GM23338 (cell line): ENCODE results near the gene SUSD3. TPM values are rescaled to one million over a fixed set of nuclear protein-coding genes. Genes with fewer than 3 reads are reported as not detected.

Experiments used
- ATAC-seq: fragments of 200-7000 bp; cut with Tn5 transposase; 3 replicates; pipeline ENCODE4 v1.9.1; 2020
- DNase-seq: peaks from one replicate; pipeline ENCODE4 v3.0.0-alpha.2; 2015; ENCODE audit warnings: low spot score
- H2AFZ ChIP-seq: fragments of 200-600 bp; sonication (generic); 2 replicates; pipeline ENCODE4 v1.8.0; 2016; ENCODE audit warnings: antibody characterized with exemption, mild to moderate bottlenecking, moderate library complexity
- H3F3A ChIP-seq: fragments of 200-600 bp; sonication (generic); replicated peaks from 2 replicates; pipeline ENCODE4 v1.8.0; 2017; ENCODE audit warnings: antibody characterized with exemption, mixed run types, low read depth
- H3K27ac ChIP-seq: fragments of 200-600 bp; sonication (generic); 2 replicates; pipeline ENCODE4 v1.6.1; 2016; ENCODE audit warnings: low read depth
- H3K27me3 ChIP-seq: fragments of 200-600 bp; sonication (generic); 2 replicates; pipeline ENCODE4 v1.8.0; 2016; ENCODE audit warnings: mild to moderate bottlenecking, mixed run types, moderate library complexity; ENCODE audit not compliant: insufficient read depth
- H3K36me3 ChIP-seq: fragments of 200-600 bp; sonication (generic); 2 replicates; pipeline ENCODE4 v1.8.0; 2016; ENCODE audit warnings: mild to moderate bottlenecking; ENCODE audit not compliant: insufficient read depth
- H3K4me1 ChIP-seq: fragments of 200-600 bp; sonication (generic); 2 replicates; pipeline ENCODE4 v1.8.0; 2016; ENCODE audit warnings: mild to moderate bottlenecking, moderate library complexity; ENCODE audit not compliant: insufficient read depth
- H3K4me2 ChIP-seq: fragments of 200-600 bp; sonication (generic); 2 replicates; pipeline ENCODE4 v1.7.1; 2017; ENCODE audit warnings: mixed run types
- H3K4me3 ChIP-seq: fragments of 200-600 bp; sonication (generic); 2 replicates; pipeline ENCODE4 v1.6.1; 2016; ENCODE audit warnings: mixed run types
- H3K79me2 ChIP-seq: fragments of 200-600 bp; sonication (generic); replicated peaks from 2 replicates; pipeline ENCODE4 v1.8.0; 2017; ENCODE audit warnings: mild to moderate bottlenecking; ENCODE audit not compliant: insufficient read depth
- H3K9me2 ChIP-seq: fragments of 200-600 bp; sonication (generic); 2 replicates; pipeline ENCODE4 v1.8.0; 2017; ENCODE audit not compliant: insufficient read depth
- H4K20me1 ChIP-seq: fragments of 200-600 bp; sonication (generic); replicated peaks from 2 replicates; pipeline ENCODE4 v1.8.0; 2017; ENCODE audit warnings: mild to moderate bottlenecking; ENCODE audit not compliant: insufficient read depth
- H3K27ac Mint-ChIP-seq: 2 replicates; pipeline ENCODE4 v1.8.0; 2020; ENCODE audit warnings: inconsistent platforms, mild to moderate bottlenecking, moderate library complexity, mixed read lengths
- H3K27me3 Mint-ChIP-seq: 3 replicates; pipeline ENCODE4 v1.8.0; 2022; ENCODE audit warnings: low read depth, mild to moderate bottlenecking, moderate library complexity, mixed read lengths, inconsistent platforms; ENCODE audit not compliant: insufficient read depth, poor library complexity
- H3K36me3 Mint-ChIP-seq: 3 replicates; pipeline ENCODE4 v1.8.0; 2021; ENCODE audit warnings: low read depth, mild to moderate bottlenecking, inconsistent platforms, moderate library complexity, mixed read lengths
- H3K4me1 Mint-ChIP-seq: 3 replicates; pipeline ENCODE4 v1.8.0; 2020; ENCODE audit warnings: mild to moderate bottlenecking, inconsistent platforms, mixed read lengths
- H3K4me3 Mint-ChIP-seq: 3 replicates; pipeline ENCODE4 v1.8.0; 2021; ENCODE audit warnings: moderate library complexity, mild to moderate bottlenecking, inconsistent platforms, mixed read lengths
- H3K9me3 Mint-ChIP-seq: 3 replicates; pipeline ENCODE4 v1.8.0; 2020; ENCODE audit warnings: moderate library complexity, mild to moderate bottlenecking, inconsistent platforms, mixed read lengths
- EZH2 ChIP-seq: fragments of 200-600 bp; sonication (generic); IDR thresholded peaks from one replicate; pipeline ENCODE4 v1.8.0; 2017; ENCODE audit warnings: antibody characterized with exemption, mild to moderate bottlenecking, low read depth; ENCODE audit not compliant: unreplicated experiment
- EZH2phosphoT487 ChIP-seq: fragments of 200-600 bp; sonication (generic); IDR thresholded peaks from one replicate; pipeline ENCODE4 v1.8.1; 2018; ENCODE audit warnings: antibody characterized with exemption; ENCODE audit not compliant: unreplicated experiment
- JUNB ChIP-seq: IDR thresholded peaks from one replicate; pipeline ENCODE4 v1.6.1; 2016; ENCODE audit warnings: antibody characterized with exemption; ENCODE audit not compliant: unreplicated experiment
- NANOG ChIP-seq: IDR thresholded peaks from 2 replicates; pipeline ENCODE4 v1.6.1; 2016; ENCODE audit warnings: antibody characterized with exemption, borderline replicate concordance
- REST ChIP-seq: IDR thresholded peaks from one replicate; pipeline ENCODE4 v1.6.1; 2018; ENCODE audit warnings: antibody characterized with exemption; ENCODE audit not compliant: unreplicated experiment
- STAT1 ChIP-seq: IDR thresholded peaks from one replicate; pipeline ENCODE4 v1.6.1; 2016; ENCODE audit warnings: antibody characterized with exemption; ENCODE audit not compliant: unreplicated experiment
- ZNF331 ChIP-seq: fragments of 250-450 bp; sonication (Bioruptor Pico); IDR thresholded peaks from 2 replicates; pipeline ENCODE4 v1.5.0; 2020; ENCODE audit warnings: low read depth, mild to moderate bottlenecking, moderate library complexity
- polyA plus RNA-seq: library from polyadenylated mRNA; unstranded; fragments of >200 nt; fragmentation: Nextera tagmentation; extraction: Ambion mirVana; gene quantifications from 2 replicates; pipeline ENCODE4 v1.2.1, GENCODE V29; 2016
- total RNA-seq: library from RNA; depleted of rRNA; stranded (reverse); fragments of >200 nt; shearing (Covaris generic); gene quantifications from 2 replicates; pipeline ENCODE4 v1.2.3, GENCODE V29; 2014
- TF ChIP-seq, protein P1 (sequence below): IDR thresholded peaks from 2 replicates; pipeline ENCODE4 v1.6.1; 2016; ENCODE audit warnings: antibody characterized with exemption
- TF ChIP-seq, protein P2 (sequence below), 2 experiments: fragments of 200-600 bp in 1 of 2; sonication (generic) in 1 of 2; conservative IDR thresholded peaks; 2 replicates each; pipeline versions ENCODE4 v1.5.1 to v1.6.1; 2016 to 2017; ENCODE audit warnings: antibody characterized with exemption in 2 of 2, low read depth in 2 of 2, mild to moderate bottlenecking in 2 of 2, moderate library complexity in 1 of 2

SUSD3 gene
- total and polyA plus RNA-seq, 2 experiments from 2014 or later: 6.9 to 20.1 TPM

DNA sequence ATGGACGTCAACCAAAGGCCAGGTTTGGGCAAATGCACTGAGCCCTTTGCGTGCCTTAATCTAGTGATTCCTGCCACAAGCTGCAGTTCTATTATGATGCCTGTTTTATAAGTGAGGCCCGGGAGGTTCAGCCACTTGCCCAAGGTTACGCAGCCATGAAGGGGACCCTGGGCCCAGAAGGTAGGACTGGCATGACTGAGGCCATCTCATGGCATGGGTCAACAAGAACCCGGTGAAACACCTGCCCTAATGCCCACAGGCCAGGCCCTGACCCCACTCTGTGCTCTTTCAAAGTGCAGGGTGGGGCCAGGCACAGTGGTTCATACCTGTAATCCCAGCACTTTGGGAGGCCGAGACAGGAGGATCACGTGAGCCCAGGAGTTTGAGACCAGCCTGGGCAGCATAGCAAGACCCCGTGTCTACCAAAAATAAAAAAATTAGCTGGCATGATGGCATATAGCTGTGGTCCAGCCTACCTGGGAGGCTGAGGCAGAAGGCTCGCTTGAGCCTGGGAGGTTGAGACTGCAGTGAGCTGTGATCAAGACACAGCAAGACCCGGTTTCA, 66.9 kb downstream of the SUSD3 start (continued):
- TF ChIP-seq REST (no peak), JUNB (no peak), ZNF331 (no peak), NANOG (no peak), EZH2 (no peak), STAT1 (no peak), EZH2phosphoT487 (no peak)
- TF ChIP-seq, protein P1, sequence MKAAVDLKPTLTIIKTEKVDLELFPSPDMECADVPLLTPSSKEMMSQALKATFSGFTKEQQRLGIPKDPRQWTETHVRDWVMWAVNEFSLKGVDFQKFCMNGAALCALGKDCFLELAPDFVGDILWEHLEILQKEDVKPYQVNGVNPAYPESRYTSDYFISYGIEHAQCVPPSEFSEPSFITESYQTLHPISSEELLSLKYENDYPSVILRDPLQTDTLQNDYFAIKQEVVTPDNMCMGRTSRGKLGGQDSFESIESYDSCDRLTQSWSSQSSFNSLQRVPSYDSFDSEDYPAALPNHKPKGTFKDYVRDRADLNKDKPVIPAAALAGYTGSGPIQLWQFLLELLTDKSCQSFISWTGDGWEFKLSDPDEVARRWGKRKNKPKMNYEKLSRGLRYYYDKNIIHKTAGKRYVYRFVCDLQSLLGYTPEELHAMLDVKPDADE: no peak

- H3K4me1 Mint-ChIP-seq: peaks cover 18% of the 10 kb centered on the region
- no peak overlapping the region for H3K27ac ChIP-seq
- no peaks in the 10 kb centered on the region for H3K79me2 ChIP-seq
- H3K36me3 ChIP-seq: no peaks in the 10 kb centered on the region
- no peak overlapping the region for H3K4me2 ChIP-seq
- H3K9me3 Mint-ChIP-seq: no peaks in the 10 kb centered on the region
- no peak overlapping the region for H3K4me3 ChIP-seq
- H3F3A ChIP-seq: no peaks in the 10 kb centered on the region
- peaks cover 8% of the 10 kb centered on the region for H3K4me1 ChIP-seq
- H3K27me3 Mint-ChIP-seq: peaks cover 4% of the 10 kb centered on the region
- H3K36me3 Mint-ChIP-seq: peaks cover 5% of the 10 kb centered on the region; the same call in 2 of the 3 replicates
- H3K4me3 Mint-ChIP-seq: no peak overlapping the region
- no peak for DNase-seq
- TF ChIP-seq, protein P2, sequence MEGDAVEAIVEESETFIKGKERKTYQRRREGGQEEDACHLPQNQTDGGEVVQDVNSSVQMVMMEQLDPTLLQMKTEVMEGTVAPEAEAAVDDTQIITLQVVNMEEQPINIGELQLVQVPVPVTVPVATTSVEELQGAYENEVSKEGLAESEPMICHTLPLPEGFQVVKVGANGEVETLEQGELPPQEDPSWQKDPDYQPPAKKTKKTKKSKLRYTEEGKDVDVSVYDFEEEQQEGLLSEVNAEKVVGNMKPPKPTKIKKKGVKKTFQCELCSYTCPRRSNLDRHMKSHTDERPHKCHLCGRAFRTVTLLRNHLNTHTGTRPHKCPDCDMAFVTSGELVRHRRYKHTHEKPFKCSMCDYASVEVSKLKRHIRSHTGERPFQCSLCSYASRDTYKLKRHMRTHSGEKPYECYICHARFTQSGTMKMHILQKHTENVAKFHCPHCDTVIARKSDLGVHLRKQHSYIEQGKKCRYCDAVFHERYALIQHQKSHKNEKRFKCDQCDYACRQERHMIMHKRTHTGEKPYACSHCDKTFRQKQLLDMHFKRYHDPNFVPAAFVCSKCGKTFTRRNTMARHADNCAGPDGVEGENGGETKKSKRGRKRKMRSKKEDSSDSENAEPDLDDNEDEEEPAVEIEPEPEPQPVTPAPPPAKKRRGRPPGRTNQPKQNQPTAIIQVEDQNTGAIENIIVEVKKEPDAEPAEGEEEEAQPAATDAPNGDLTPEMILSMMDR (conservative IDR thresholded peaks at IDR 0.05; ENCODE audit: low read depth in 2 of 2): no peak
- no peaks in the 10 kb centered on the region for H4K20me1 ChIP-seq
- H3K27ac Mint-ChIP-seq: peak overlapping the region; percentile 56
- ATAC-seq: peak; percentile 8; the same call in 2 of the 3 replicates
- H2AFZ ChIP-seq: no peak overlapping the region
- H3K9me2 ChIP-seq: no peaks in the 10 kb centered on the region
- H3K27me3 ChIP-seq: no peaks in the 10 kb centered on the region
These were observed 67.8 kb downstream of the SUSD3 start for GRCh38 chr9:93126151-93126781.
